Activated T-helper 17 cell treated with anti-CD3 and anti-CD28 coated beads, Interleukin-2, amount 50 U/mL, for 72 hours (primary cell): ENCODE results near the gene ANTKMT. TPM values are rescaled to one million over a fixed set of nuclear protein-coding genes. Genes with fewer than 3 reads are reported as not detected.

Source experiments
- ATAC-seq: fragments of 150-1000 bp; cut with Tn5 transposase; replicated peaks from 2 replicates; pipeline ENCODE4 v1.10.0; 2021; ENCODE audit warnings: mild to moderate bottlenecking, moderate library complexity
- H3K27ac Mint-ChIP-seq: one replicate; pipeline ENCODE4 v1.8.0; 2022; ENCODE audit warnings: mixed read lengths
- H3K27me3 Mint-ChIP-seq: one replicate; pipeline ENCODE4 v1.8.0; 2022; ENCODE audit warnings: mixed read lengths
- H3K36me3 Mint-ChIP-seq: one replicate; pipeline ENCODE4 v1.8.0; 2022; ENCODE audit warnings: low read depth, mild to moderate bottlenecking, mixed read lengths
- H3K4me1 Mint-ChIP-seq: one replicate; pipeline ENCODE4 v1.8.0; 2022; ENCODE audit warnings: mixed read lengths
- H3K4me3 Mint-ChIP-seq: one replicate; pipeline ENCODE4 v1.8.0; 2022; ENCODE audit warnings: mild to moderate bottlenecking, mixed read lengths
- H3K9me3 Mint-ChIP-seq: one replicate; pipeline ENCODE4 v1.8.0; 2022; ENCODE audit warnings: mixed read lengths
- total RNA-seq, 2 donors: library from RNA; stranded (reverse); gene quantifications; one replicate each; pipeline ENCODE4 v1.2.3, GENCODE V29; 2022

Gene ANTKMT, protein sequence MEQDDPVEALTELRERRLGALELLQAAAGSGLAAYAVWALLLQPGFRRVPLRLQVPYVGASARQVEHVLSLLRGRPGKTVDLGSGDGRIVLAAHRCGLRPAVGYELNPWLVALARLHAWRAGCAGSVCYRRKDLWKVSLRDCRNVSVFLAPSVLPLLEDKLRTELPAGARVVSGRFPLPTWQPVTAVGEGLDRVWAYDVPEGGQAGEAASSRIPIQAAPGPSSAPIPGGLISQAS
- 10 to 100 TPM; 13.5 to 22.4 TPM for total RNA-seq

- Mint-ChIP-seq H3K36me3 (no peaks in the 10 kb centered on the region), H3K27ac (peak within 1 kb of the TSS; percentile 66), H3K4me3 (peak within 1 kb of the TSS; percentile 80), H3K27me3 (no peaks in the 10 kb centered on the region), H3K4me1 (no peaks in the 10 kb centered on the region), H3K9me3 (no peaks in the 10 kb centered on the region)
- ATAC-seq, result peak; percentile 76
These were observed at the start of gene ANTKMT for GRCh38 chr16:720990-721764. TSS of gene ANTKMT (plus strand) at chr16:721146. CDS start at chr16:721275, 129 bp downstream.

- H3K4me1 Mint-ChIP-seq, result no peaks in the 10 kb centered on the region
- no peaks in the 10 kb centered on the region for H3K27me3 Mint-ChIP-seq
- no peak overlapping the region for H3K4me3 Mint-ChIP-seq
- no peak for ATAC-seq
- no peaks in the 10 kb centered on the region for H3K9me3 Mint-ChIP-seq
- H3K36me3 Mint-ChIP-seq, result peaks cover 35% of the 10 kb centered on the region
- H3K27ac Mint-ChIP-seq, result no peak overlapping the region
These were observed 49.4 kb upstream of the ANTKMT start for GRCh38 chr16:671353-672131.

- no peak overlapping the region for H3K27ac Mint-ChIP-seq
- no peaks in the 10 kb centered on the region for H3K27me3 Mint-ChIP-seq
- H3K4me1 Mint-ChIP-seq, result no peaks in the 10 kb centered on the region
- H3K36me3 Mint-ChIP-seq, result peaks cover 35% of the 10 kb centered on the region
- no peaks in the 10 kb centered on the region for H3K9me3 Mint-ChIP-seq
- H3K4me3 Mint-ChIP-seq, result no peak overlapping the region
- ATAC-seq, result no peak
These were observed 48.6 kb upstream of the ANTKMT start for GRCh38 chr16:672371-672770.

GRCh38 chr16:672851-673250 lies 48.1 kb upstream of the ANTKMT start:
- no peaks in the 10 kb centered on the region for H3K4me1 Mint-ChIP-seq
- no peak overlapping the region for H3K27ac Mint-ChIP-seq
- no peak overlapping the region for H3K4me3 Mint-ChIP-seq
- no peaks in the 10 kb centered on the region for H3K9me3 Mint-ChIP-seq
- peaks cover 35% of the 10 kb centered on the region for H3K36me3 Mint-ChIP-seq
- no peak for ATAC-seq
- H3K27me3 Mint-ChIP-seq, result no peaks in the 10 kb centered on the region

DNA sequence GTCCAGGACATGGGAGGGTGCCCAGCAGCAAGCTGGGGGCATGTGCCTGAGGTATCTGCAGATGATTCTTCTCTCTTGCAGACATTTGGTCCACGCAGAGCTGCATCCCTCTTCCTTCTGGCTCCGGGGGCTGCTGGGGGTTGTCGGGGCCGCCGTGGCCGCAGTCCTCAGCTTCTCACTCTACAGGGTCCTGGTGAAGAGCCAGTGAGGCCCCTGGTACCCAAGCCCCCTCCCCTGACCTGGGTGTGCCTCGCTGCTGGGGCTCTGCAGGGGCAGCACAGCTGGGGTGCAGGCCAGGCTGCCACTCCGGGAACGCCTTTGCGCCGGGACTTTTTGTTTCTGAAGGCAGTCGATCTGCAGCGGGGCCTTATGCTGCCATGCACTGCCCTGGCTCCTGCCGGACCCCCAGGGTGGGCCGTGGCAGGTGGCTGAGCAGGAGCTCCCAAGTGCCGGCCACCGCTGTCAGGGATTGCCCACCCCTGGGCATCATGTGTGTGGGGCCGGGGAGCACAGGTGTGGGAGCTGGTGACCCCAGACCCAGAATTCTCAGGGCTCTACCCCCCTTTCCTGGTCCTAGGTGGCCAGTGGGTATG lies 47.5 kb upstream of the ANTKMT start:
- Mint-ChIP-seq H3K4me3 (no peak overlapping the region), H3K27ac (no peak overlapping the region), H3K27me3 (no peaks in the 10 kb centered on the region), H3K9me3 (no peaks in the 10 kb centered on the region), H3K36me3 (peaks cover 35% of the 10 kb centered on the region), H3K4me1 (no peaks in the 10 kb centered on the region)
- no peak for ATAC-seq

DNA sequence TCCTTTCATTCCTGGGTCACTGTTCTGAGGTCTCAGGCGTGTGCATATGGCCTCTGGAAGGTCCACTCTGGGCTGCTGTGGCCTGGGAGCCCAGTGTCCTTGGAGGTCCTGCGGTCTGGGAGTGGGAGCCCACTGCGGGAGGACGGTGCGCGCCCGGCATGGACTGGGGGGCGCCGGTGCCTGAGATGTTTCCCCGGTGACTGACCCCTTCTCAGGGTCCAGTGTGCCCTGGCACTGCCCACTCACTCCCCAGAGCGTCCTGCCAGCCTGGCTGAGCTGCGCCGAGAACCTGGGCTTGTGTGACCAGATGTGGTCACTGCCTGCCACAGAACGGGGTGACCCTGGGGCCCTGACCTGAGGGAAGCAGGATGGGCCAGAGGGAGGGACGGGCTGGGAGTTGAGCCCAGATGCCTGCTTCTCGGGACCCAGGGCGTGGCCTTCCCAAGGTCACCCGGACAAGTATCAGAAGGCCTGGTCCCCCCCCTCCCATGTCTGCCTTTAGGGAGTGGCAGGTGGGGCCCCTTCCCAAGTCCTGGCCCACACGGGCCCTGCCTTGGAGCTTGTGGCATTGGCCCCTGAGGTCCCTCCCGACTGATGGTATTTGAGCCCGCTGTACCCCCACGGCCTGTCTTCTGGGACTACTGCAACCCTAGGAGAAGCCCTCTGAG lies 46.6 kb upstream of the ANTKMT start:
- Mint-ChIP-seq H3K4me1 (no peaks in the 10 kb centered on the region), H3K4me3 (no peak overlapping the region)

DNA sequence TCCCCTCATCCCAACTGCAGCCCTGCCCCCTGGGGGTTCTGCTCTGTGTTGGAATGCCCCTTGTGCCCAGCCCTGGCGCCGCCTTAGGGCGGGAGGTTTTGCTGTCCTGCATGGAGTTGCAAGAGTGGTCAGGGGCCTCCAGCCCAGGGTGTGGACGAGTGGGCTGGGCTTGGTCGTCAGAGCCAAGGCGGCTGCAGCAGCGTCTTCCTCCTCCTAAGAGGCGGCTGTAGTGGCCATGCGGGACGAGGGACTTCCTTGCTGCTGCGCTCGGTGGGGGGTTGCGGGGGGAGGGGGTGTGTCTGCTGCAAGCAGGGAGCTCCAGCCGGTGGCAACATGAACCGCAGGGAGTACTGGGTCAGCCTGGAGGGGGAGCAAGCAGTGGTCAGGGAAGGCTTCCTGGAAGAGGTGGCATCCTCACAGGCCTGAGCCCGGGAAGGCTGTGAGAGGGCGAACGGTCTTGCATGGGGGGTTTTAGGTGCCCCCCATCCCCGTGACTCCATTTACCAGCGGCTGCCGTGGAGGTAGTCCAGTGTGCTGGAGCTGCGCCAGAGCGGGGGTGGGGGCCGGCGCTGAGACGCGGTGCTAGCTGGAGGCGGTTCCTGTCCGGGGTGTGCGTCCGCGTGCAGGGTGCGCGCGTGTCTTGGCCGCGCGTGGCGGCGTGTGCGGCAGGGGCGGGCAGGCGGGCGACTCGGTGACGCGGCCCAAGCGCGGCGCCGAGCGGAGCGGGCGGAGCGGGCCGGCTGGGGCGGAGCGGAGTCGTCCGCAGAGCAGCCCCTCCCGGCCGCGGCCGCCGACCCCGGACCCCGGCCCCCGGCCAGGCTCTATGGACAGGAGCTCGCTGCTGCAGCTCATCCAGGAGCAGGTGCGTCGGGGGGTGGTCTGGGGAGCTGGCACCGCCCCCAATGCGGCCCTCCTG lies 45.7 kb upstream of the ANTKMT start, which contains the start of gene RHBDL1:
Gene RHBDL1, plus strand, starts transcription at position 704 of the 916 bp plus-strand sequence. Its CDS starts 120 bp downstream, at position 824.
- no peak within 1 kb of the TSS for H3K27ac Mint-ChIP-seq
- no peaks in the 10 kb centered on the region for H3K9me3 Mint-ChIP-seq
- ATAC-seq, result no peak

More for the DNA sequence above, 46.6 kb upstream of the ANTKMT start:
- no peak overlapping the region for H3K27ac Mint-ChIP-seq
- peaks cover 31% of the 10 kb centered on the region for H3K36me3 Mint-ChIP-seq
- H3K9me3 Mint-ChIP-seq, result no peaks in the 10 kb centered on the region
- no peak for ATAC-seq
- H3K27me3 Mint-ChIP-seq, result no peaks in the 10 kb centered on the region

DNA sequence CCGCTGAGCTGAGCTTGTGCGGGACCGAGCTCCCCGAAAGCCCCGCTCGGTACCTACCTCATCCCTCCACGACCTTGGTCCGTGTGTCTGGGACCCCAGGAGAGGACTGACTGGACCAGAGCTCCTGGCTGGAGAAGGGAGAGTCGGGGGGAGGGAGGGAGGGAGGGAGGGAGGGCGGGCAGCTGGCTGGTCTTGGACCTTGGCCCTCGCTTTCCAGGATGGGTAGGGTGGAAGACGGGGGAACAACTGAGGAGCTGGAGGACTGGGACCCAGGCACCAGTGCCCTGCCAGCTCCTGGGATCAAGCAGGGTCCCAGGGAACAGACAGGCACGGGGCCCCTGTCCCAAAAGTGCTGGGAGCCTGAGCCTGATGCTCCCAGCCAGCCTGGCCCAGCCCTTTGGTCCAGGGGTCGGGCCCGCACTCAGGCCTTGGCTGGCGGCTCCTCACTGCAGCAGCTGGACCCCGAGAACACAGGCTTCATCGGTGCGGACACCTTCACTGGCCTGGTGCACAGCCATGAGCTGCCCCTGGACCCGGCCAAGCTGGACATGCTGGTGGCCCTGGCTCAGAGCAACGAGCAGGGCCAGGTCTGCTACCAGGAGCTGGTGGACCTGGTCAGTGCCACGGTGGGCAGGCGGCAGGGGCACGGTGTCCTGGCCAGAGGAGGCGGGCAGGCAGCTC lies 44.9 kb upstream of the ANTKMT start:
- peaks cover 20% of the 10 kb centered on the region for H3K36me3 Mint-ChIP-seq
- no peaks in the 10 kb centered on the region for H3K27me3 Mint-ChIP-seq
- no peak for ATAC-seq

More for the DNA sequence above, 45.7 kb upstream of the ANTKMT start, which contains the start of gene RHBDL1:
- no peaks in the 10 kb centered on the region for H3K4me1 Mint-ChIP-seq
- H3K27me3 Mint-ChIP-seq, result no peaks in the 10 kb centered on the region
- H3K36me3 Mint-ChIP-seq, result peaks cover 22% of the 10 kb centered on the region
- H3K4me3 Mint-ChIP-seq, result no peak within 1 kb of the TSS

GRCh38 chr16:676565-676902 lies 44.4 kb upstream of the ANTKMT start:
- ATAC-seq, result no peak
- peaks cover 22% of the 10 kb centered on the region for H3K36me3 Mint-ChIP-seq

More for the DNA sequence above, 44.9 kb upstream of the ANTKMT start:
- no peaks in the 10 kb centered on the region for H3K9me3 Mint-ChIP-seq
- H3K27ac Mint-ChIP-seq, result no peak overlapping the region
- no peak overlapping the region for H3K4me3 Mint-ChIP-seq
- no peaks in the 10 kb centered on the region for H3K4me1 Mint-ChIP-seq

DNA sequence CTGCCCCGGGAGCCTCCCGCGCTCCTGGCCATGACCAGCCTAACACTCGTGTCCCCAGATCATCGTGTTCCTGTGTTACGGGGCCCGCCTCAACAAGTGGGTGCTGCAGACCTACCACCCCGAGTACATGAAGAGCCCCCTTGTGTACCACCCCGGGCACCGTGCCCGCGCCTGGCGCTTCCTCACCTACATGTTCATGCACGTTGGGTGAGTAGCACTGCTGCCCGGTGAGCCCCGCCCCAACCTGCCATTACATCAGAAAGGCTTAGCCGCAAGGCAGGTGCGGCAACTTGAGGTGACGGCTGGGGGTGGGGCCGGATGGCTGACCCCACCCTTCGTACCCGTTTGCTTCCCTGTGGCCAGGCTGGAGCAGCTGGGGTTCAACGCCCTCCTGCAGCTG lies 44.0 kb upstream of the ANTKMT start:
- Mint-ChIP-seq H3K27ac (no peak overlapping the region), H3K4me3 (no peak overlapping the region), H3K4me1 (no peaks in the 10 kb centered on the region), H3K36me3 (peaks cover 26% of the 10 kb centered on the region), H3K9me3 (no peaks in the 10 kb centered on the region), H3K27me3 (no peaks in the 10 kb centered on the region)
- no peak for ATAC-seq

More at GRCh38 chr16:676565-676902, 44.4 kb upstream of the ANTKMT start:
- H3K27ac Mint-ChIP-seq, result no peak overlapping the region
- no peaks in the 10 kb centered on the region for H3K9me3 Mint-ChIP-seq
- H3K4me1 Mint-ChIP-seq, result no peaks in the 10 kb centered on the region
- H3K4me3 Mint-ChIP-seq, result no peak overlapping the region
- H3K27me3 Mint-ChIP-seq, result no peaks in the 10 kb centered on the region

GRCh38 chr16:677316-678190 lies 43.4 kb upstream of the ANTKMT start:
- Mint-ChIP-seq H3K4me3 (no peak overlapping the region), H3K36me3 (peaks cover 32% of the 10 kb centered on the region), H3K9me3 (no peaks in the 10 kb centered on the region), H3K27ac (no peak overlapping the region), H3K27me3 (no peaks in the 10 kb centered on the region), H3K4me1 (peaks cover 3% of the 10 kb centered on the region)
- ATAC-seq, result no peak
